ENCODE data around the gene RASSF6. TPM values are rescaled to one million over a fixed set of nuclear protein-coding genes. Genes with fewer than 3 reads are reported as not detected.

RASSF6 gene
- total and polyA plus RNA-seq, 2 experiments from 2014 or later: not detected

GRCh38 chr4:73544620-73545019 lies 75.6 kb downstream of the RASSF6 start:
- in situ Hi-C loops (cut with MboI): no loop called here
- peaks cover 40% of the 10 kb centered on the region for H3K27me3 ChIP-seq (replicated peaks; ENCODE audit: insufficient read depth)
- H2AFZ ChIP-seq: no peak overlapping the region
- H3K4me3 ChIP-seq: no peak overlapping the region
- no peaks in the 10 kb centered on the region for H3F3A ChIP-seq (ENCODE audit: insufficient read depth)
- H3K4me2 ChIP-seq (ENCODE audit: unreplicated experiment): no peak overlapping the region
- DNase-seq: no peak
- H4K20me1 ChIP-seq (ENCODE audit: insufficient read depth): no peaks in the 10 kb centered on the region
- no peaks in the 10 kb centered on the region for H3K9me2 ChIP-seq (ENCODE audit: insufficient read depth)
- H3K4me1 ChIP-seq (ENCODE audit: insufficient read depth): no peaks in the 10 kb centered on the region
- H3K79me2 ChIP-seq (ENCODE audit: insufficient read depth): no peaks in the 10 kb centered on the region
- 67 to 72% methylated on average over 2 of the region's 2 CpGs for WGBS, 2 experiments (ENCODE audit: low coverage in 1 of 2, low lambda C conversion rate in 2 of 2, missing lambda C conversion rate in 2 of 2)
- no peak overlapping the region for H3K9ac ChIP-seq
- no peaks in the 10 kb centered on the region for H3K36me3 ChIP-seq (ENCODE audit: low read depth)
- H3K9me3 ChIP-seq (ENCODE audit: low read depth): no peaks in the 10 kb centered on the region
- TF ChIP-seq EZH2phosphoT487 (IDR thresholded peaks at IDR 0.05; ENCODE audit: insufficient read depth, low read depth) (no peak), EZH2 (IDR thresholded peaks at IDR 0.05; ENCODE audit: insufficient read depth, poor library complexity, severe bottlenecking) (no peak)
- H3K27ac ChIP-seq: no peak overlapping the region

GRCh38 chr4:73541251-73541650 lies 79.0 kb downstream of the RASSF6 start:
- H3K4me1 ChIP-seq (ENCODE audit: insufficient read depth): no peaks in the 10 kb centered on the region
- no peaks in the 10 kb centered on the region for H3F3A ChIP-seq (ENCODE audit: insufficient read depth)
- WGBS, 2 experiments (ENCODE audit: low coverage in 1 of 2, low lambda C conversion rate in 2 of 2, missing lambda C conversion rate in 2 of 2): 20 to 26% methylated on average over 3 of the region's 3 CpGs
- H3K9ac ChIP-seq: no peak overlapping the region
- H3K79me2 ChIP-seq (ENCODE audit: insufficient read depth): no peaks in the 10 kb centered on the region
- DNase-seq: no peak
- H3K27me3 ChIP-seq (replicated peaks; ENCODE audit: insufficient read depth): peaks cover 12% of the 10 kb centered on the region; the same call in 1 of the 2 replicates
- in situ Hi-C loops (cut with MboI): no loop called here
- no peaks in the 10 kb centered on the region for H3K9me2 ChIP-seq (ENCODE audit: insufficient read depth)
- no peaks in the 10 kb centered on the region for H3K36me3 ChIP-seq (ENCODE audit: low read depth)
- TF ChIP-seq EZH2 (IDR thresholded peaks at IDR 0.05; ENCODE audit: insufficient read depth, poor library complexity, severe bottlenecking): no peak
- TF ChIP-seq EZH2phosphoT487 (IDR thresholded peaks at IDR 0.05; ENCODE audit: insufficient read depth, low read depth): no peak
- no peak overlapping the region for H3K4me2 ChIP-seq (ENCODE audit: unreplicated experiment)
- no peaks in the 10 kb centered on the region for H4K20me1 ChIP-seq (ENCODE audit: insufficient read depth)
- no peak overlapping the region for H3K4me3 ChIP-seq
- no peak overlapping the region for H3K27ac ChIP-seq
- no peaks in the 10 kb centered on the region for H3K9me3 ChIP-seq (ENCODE audit: low read depth)
- H2AFZ ChIP-seq: no peak overlapping the region

- H3K36me3 ChIP-seq (ENCODE audit: low read depth): no peaks in the 10 kb centered on the region
- in situ Hi-C loops (cut with MboI): no loop called here
- H2AFZ ChIP-seq: no peak overlapping the region
- TF ChIP-seq EZH2phosphoT487 (IDR thresholded peaks at IDR 0.05; ENCODE audit: insufficient read depth, low read depth) (no peak), EZH2 (IDR thresholded peaks at IDR 0.05; ENCODE audit: insufficient read depth, poor library complexity, severe bottlenecking) (no peak)
- no peak overlapping the region for H3K27ac ChIP-seq
- no peaks in the 10 kb centered on the region for H4K20me1 ChIP-seq (ENCODE audit: insufficient read depth)
- H3K4me2 ChIP-seq (ENCODE audit: unreplicated experiment): no peak overlapping the region
- H3K4me3 ChIP-seq: no peak overlapping the region
- H3K4me1 ChIP-seq (ENCODE audit: insufficient read depth): no peaks in the 10 kb centered on the region
- no peaks in the 10 kb centered on the region for H3K9me3 ChIP-seq (ENCODE audit: low read depth)
- peaks cover 7% of the 10 kb centered on the region; the same call in 1 of the 2 replicates for H3K27me3 ChIP-seq (replicated peaks; ENCODE audit: insufficient read depth)
- no peaks in the 10 kb centered on the region for H3F3A ChIP-seq (ENCODE audit: insufficient read depth)
- WGBS, 2 experiments (ENCODE audit: low coverage in 1 of 2, low lambda C conversion rate in 2 of 2, missing lambda C conversion rate in 2 of 2): 83 to 88% methylated on average over 3 of the region's 3 CpGs
- no peaks in the 10 kb centered on the region for H3K9me2 ChIP-seq (ENCODE audit: insufficient read depth)
- no peaks in the 10 kb centered on the region for H3K79me2 ChIP-seq (ENCODE audit: insufficient read depth)
- no peak for DNase-seq
- H3K9ac ChIP-seq: no peak overlapping the region
Observed at GRCh38 chr4:73540826-73541225, 79.4 kb downstream of the RASSF6 start.

GRCh38 chr4:73539386-73539785 lies 80.8 kb downstream of the RASSF6 start:
- Histone ChIP-seq H4K20me1 (ENCODE audit: insufficient read depth) (no peaks in the 10 kb centered on the region), H3K79me2 (ENCODE audit: insufficient read depth) (no peaks in the 10 kb centered on the region), H3K4me1 (ENCODE audit: insufficient read depth) (no peaks in the 10 kb centered on the region), H3K9me2 (ENCODE audit: insufficient read depth) (no peaks in the 10 kb centered on the region), H2AFZ (no peak overlapping the region), H3K9ac (no peak overlapping the region), H3K4me2 (ENCODE audit: unreplicated experiment) (no peak overlapping the region), H3K36me3 (ENCODE audit: low read depth) (no peaks in the 10 kb centered on the region), H3K27me3 (replicated peaks; ENCODE audit: insufficient read depth) (no peaks in the 10 kb centered on the region), H3K9me3 (ENCODE audit: low read depth) (no peaks in the 10 kb centered on the region), H3K4me3 (no peak overlapping the region), H3K27ac (no peak overlapping the region), H3F3A (ENCODE audit: insufficient read depth) (no peaks in the 10 kb centered on the region)
- in situ Hi-C loops (cut with MboI): no loop called here
- 10 to 12% methylated on average over 4 of the region's 4 CpGs for WGBS, 2 experiments (ENCODE audit: low coverage in 1 of 2, low lambda C conversion rate in 2 of 2, missing lambda C conversion rate in 2 of 2)
- TF ChIP-seq EZH2 (IDR thresholded peaks at IDR 0.05; ENCODE audit: insufficient read depth, poor library complexity, severe bottlenecking) (no peak), EZH2phosphoT487 (IDR thresholded peaks at IDR 0.05; ENCODE audit: insufficient read depth, low read depth) (no peak)
- DNase-seq: peak; percentile 25

- 68 to 73% methylated on average over 2 of the region's 2 CpGs for WGBS, 2 experiments (ENCODE audit: low coverage in 1 of 2, low lambda C conversion rate in 2 of 2, missing lambda C conversion rate in 2 of 2)
- Histone ChIP-seq H3F3A (ENCODE audit: insufficient read depth) (no peaks in the 10 kb centered on the region), H3K4me1 (ENCODE audit: insufficient read depth) (no peaks in the 10 kb centered on the region), H3K9ac (no peak overlapping the region), H3K4me3 (no peak overlapping the region), H3K27me3 (replicated peaks; ENCODE audit: insufficient read depth) (no peaks in the 10 kb centered on the region), H3K27ac (no peak overlapping the region), H4K20me1 (ENCODE audit: insufficient read depth) (no peaks in the 10 kb centered on the region), H3K9me3 (ENCODE audit: low read depth) (no peaks in the 10 kb centered on the region), H2AFZ (no peak overlapping the region), H3K4me2 (ENCODE audit: unreplicated experiment) (no peak overlapping the region), H3K9me2 (ENCODE audit: insufficient read depth) (no peaks in the 10 kb centered on the region), H3K79me2 (ENCODE audit: insufficient read depth) (no peaks in the 10 kb centered on the region), H3K36me3 (ENCODE audit: low read depth) (no peaks in the 10 kb centered on the region)
- TF ChIP-seq EZH2phosphoT487 (IDR thresholded peaks at IDR 0.05; ENCODE audit: insufficient read depth, low read depth): no peak
- no peak for TF ChIP-seq EZH2 (IDR thresholded peaks at IDR 0.05; ENCODE audit: insufficient read depth, poor library complexity, severe bottlenecking)
- in situ Hi-C loops (cut with MboI): no loop called here
- no peak for DNase-seq
Observed at GRCh38 chr4:73538162-73538561, 82.1 kb downstream of the RASSF6 start.
